GM12878 (cell line): ENCODE results near the gene FBXW12. TPM values are rescaled to one million over a fixed set of nuclear protein-coding genes. Genes with fewer than 3 reads are reported as not detected.

Source experiments
- ATAC-seq: fragments of 200-7000 bp; cut with Tn5 transposase; 3 replicates; pipeline ENCODE4 v1.9.1; 2020; ENCODE audit warnings: mild to moderate bottlenecking, moderate library complexity
- BruUV-seq: library from RNA; stranded (reverse); fragments of 400-500 nt; replicated peaks from 2 replicates; lab custom pipeline; 2021; lab: Mats Ljungman, UMichigan
- CTCF ChIA-PET: fragments of 300-600 bp; sonication (Branson Sonifier 250); formaldehyde crosslinking; extraction: SDS; loops from one replicate; lab custom pipeline; 2021; ENCODE audit warnings: inconsistent platforms; lab: Yijun Ruan, JAX
- POLR2A ChIA-PET: fragments of 350-600 bp; formaldehyde crosslinking; extraction: SDS; loops from one replicate; lab custom pipeline; 2021; ENCODE audit warnings: inconsistent platforms; lab: Charles Lee
- RAD21 ChIA-PET: fragments of 300-600 bp; sonication (Branson Sonifier 250); formaldehyde crosslinking; loops from one replicate; lab custom pipeline; 2023; ENCODE audit warnings: antibody characterized with exemption; ENCODE audit not compliant: unreplicated experiment; lab: Charles Lee
- SMC1A ChIA-PET: fragments of 300-600 bp; sonication (Branson Sonifier 250); formaldehyde crosslinking; loops from one replicate; lab custom pipeline; 2023; ENCODE audit not compliant: unreplicated experiment, uncharacterized antibody; lab: Charles Lee
- DNase-seq: peaks from one replicate; pipeline ENCODE4 v3.0.0-alpha.2; 2011; ENCODE audit warnings: low read depth, low spot score
- FAIRE-seq: peaks from 3 replicates; lab custom pipeline; 2011; peaks lifted over from hg19 to GRCh38; lab: Jason Lieb, UNC
- H2AFZ ChIP-seq: 2 replicates; pipeline ENCODE4 v1.6.0; 2011; ENCODE audit warnings: low read depth, low read length, control low read depth; ENCODE audit not compliant: control insufficient read depth
- H3K27ac ChIP-seq: 2 replicates; pipeline ENCODE4 v1.5.1; 2011; ENCODE audit warnings: control low read depth; ENCODE audit not compliant: control insufficient read depth, insufficient read depth
- H3K27me3 ChIP-seq, 2 experiments: replicated peaks in 1 of 2; 2 replicates each; pipeline versions ENCODE4 v1.6.0 to v1.6.1; 2011; ENCODE audit warnings: low read length in 1 of 2; ENCODE audit not compliant: control insufficient read depth in 2 of 2, insufficient read depth in 2 of 2
- H3K36me3 ChIP-seq, 2 experiments: 2 replicates each; pipeline ENCODE4 v1.5.1; 2011; ENCODE audit warnings: low read length in 1 of 2; ENCODE audit not compliant: control insufficient read depth in 2 of 2, insufficient read depth in 2 of 2
- H3K4me1 ChIP-seq: 2 replicates; pipeline ENCODE4 v1.6.1; 2011; ENCODE audit warnings: mild to moderate bottlenecking, low read length, moderate library complexity, mixed read lengths; ENCODE audit not compliant: control insufficient read depth, insufficient read depth
- H3K4me2 ChIP-seq: 2 replicates; pipeline ENCODE4 v1.6.0; 2011; ENCODE audit warnings: control low read depth; ENCODE audit not compliant: control insufficient read depth, insufficient read depth
- H3K4me3 ChIP-seq: fragments of 200-600 bp; sonication (generic); 2 replicates; pipeline ENCODE4 v1.5.1; 2016
- H3K79me2 ChIP-seq: 2 replicates; pipeline ENCODE4 v1.6.0; 2011; ENCODE audit warnings: low read length; ENCODE audit not compliant: control insufficient read depth, insufficient read depth
- H3K9ac ChIP-seq: 2 replicates; pipeline ENCODE4 v1.8.0; 2011; ENCODE audit warnings: low read length, control low read depth, mixed read lengths; ENCODE audit not compliant: control insufficient read depth, insufficient read depth
- H3K9me3 ChIP-seq: replicated peaks from 3 replicates; pipeline ENCODE4 v1.5.1; 2011; ENCODE audit warnings: mild to moderate bottlenecking, low read length; ENCODE audit not compliant: control insufficient read depth, insufficient read depth
- H4K20me1 ChIP-seq: 2 replicates; pipeline ENCODE4 v1.6.0; 2011; ENCODE audit not compliant: control insufficient read depth, insufficient read depth
- BCL11A ChIP-seq: IDR thresholded peaks from 2 replicates; pipeline ENCODE4 v1.6.1; 2011; ENCODE audit warnings: low read depth, low read length
- EGR1 ChIP-seq, 2 experiments: IDR thresholded peaks; 1 replicate in 1 of 2; 2 replicates in 1 of 2; pipeline ENCODE4 v1.6.1; 2011 to 2012; ENCODE audit warnings: low read depth in 2 of 2, low read length in 2 of 2, borderline replicate concordance in 1 of 2, mild to moderate bottlenecking in 1 of 2, moderate library complexity in 1 of 2
- HDAC6 ChIP-seq: fragments of 200-600 bp; sonication (generic); IDR thresholded peaks from one replicate; pipeline ENCODE4 v1.8.0; 2017; ENCODE audit warnings: antibody characterized with exemption; ENCODE audit not compliant: unreplicated experiment
- KAT2A ChIP-seq: conservative IDR thresholded peaks from 2 replicates; pipeline ENCODE4 v1.6.1; 2011; ENCODE audit warnings: low read depth, low read length; ENCODE audit not compliant: control insufficient read depth
- NR2C1 ChIP-seq: fragments of 450-650 bp; IDR thresholded peaks from 2 replicates; pipeline ENCODE4 v1.6.1; 2017; ENCODE audit warnings: antibody characterized with exemption, mild to moderate bottlenecking, moderate library complexity
- NR2F1 ChIP-seq: fragments of 450-650 bp; conservative IDR thresholded peaks from 2 replicates; pipeline ENCODE4 v1.6.1; 2017; ENCODE audit warnings: mild to moderate bottlenecking
- RB1 ChIP-seq: fragments of 450-650 bp; formaldehyde crosslinking; IDR thresholded peaks from 2 replicates; pipeline ENCODE4 v1.6.1; 2017; ENCODE audit warnings: mild to moderate bottlenecking, borderline replicate concordance
- SIN3A ChIP-seq: IDR thresholded peaks from 2 replicates; pipeline ENCODE4 v1.6.1; 2012; ENCODE audit warnings: low read depth, low read length, improper control_type of control experiment
- SP1 ChIP-seq: IDR thresholded peaks from one replicate; pipeline ENCODE4 v1.6.1; 2011; ENCODE audit warnings: low read depth, low read length
- TCF12 ChIP-seq: IDR thresholded peaks from 2 replicates; pipeline ENCODE4 v1.6.1; 2011; ENCODE audit warnings: low read depth, mild to moderate bottlenecking, low read length
- ZNF207 ChIP-seq: fragments of 450-650 bp; IDR thresholded peaks from 2 replicates; pipeline ENCODE4 v1.6.1; 2014; ENCODE audit warnings: antibody characterized with exemption, mild to moderate bottlenecking, borderline replicate concordance
- ZNF622 ChIP-seq: fragments of 450-650 bp; IDR thresholded peaks from 2 replicates; pipeline ENCODE4 v1.6.1; 2017; ENCODE audit warnings: mild to moderate bottlenecking, inconsistent platforms
- WGBS: methylation state at CpG from one replicate; pipeline ENCODE4 v1.1.6; 2016; ENCODE audit warnings: low lambda C conversion rate; ENCODE audit not compliant: insufficient replicate concordance, insufficient coverage; ENCODE audit errors: missing lambda C conversion rate; 5-methylcytosine and 5-hydroxymethylcytosine counted together
- in situ Hi-C: fragments of 300-500 bp; cut with MboI; formaldehyde crosslinking; loops from 9 replicates; pipeline ENCODE4 v1.14.3; 2018; ENCODE audit warnings: mixed read lengths
- intact Hi-C: fragments of 100-400 bp; cut with micrococcal nuclease; formaldehyde crosslinking; loops from one replicate; pipeline ENCODE4 v1.14.2; 2022; ENCODE audit not compliant: unreplicated experiment
- polyA plus RNA-seq, 11 experiments: library from polyadenylated mRNA; depleted of rRNA in 4 of 11; unstranded in 6 of 11; stranded (reverse) in 5 of 11; fragments of >200 nt; fragmentation: Nextera tagmentation in 4 of 11; fragmentation: Illumina TruSeq in 1 of 11; extraction: Ambion mirVana in 4 of 11; extraction: Trizol in 1 of 11; gene quantifications; 1 replicate in 1 of 11; 2 replicates in 10 of 11; pipeline versions ENCODE4 v1.2.1 to v1.2.3, GENCODE V29; 2011 to 2016; ENCODE audit warnings: inconsistent platforms in 2 of 11, missing spikeins in 2 of 11, low read depth in 1 of 11
- total RNA-seq, 4 experiments: library from RNA; depleted of rRNA in 3 of 4; stranded (reverse); fragments of >200 nt in 3 of 4; fragmentation: Illumina TruSeq in 1 of 4; extraction: Trizol in 1 of 4; gene quantifications; 2 replicates each; pipeline versions ENCODE4 v1.2.1 to v1.2.3, GENCODE V29; 2013 to 2021
- TF ChIP-seq, protein P1 (sequence below): fragments of 450-650 bp; IDR thresholded peaks from 2 replicates; pipeline ENCODE4 v1.6.1; 2018; ENCODE audit warnings: mild to moderate bottlenecking, low read depth, moderate library complexity; ENCODE audit not compliant: partially characterized antibody
- TF ChIP-seq, protein P2 (sequence below): IDR thresholded peaks from 2 replicates; pipeline ENCODE4 v1.6.1; 2011; ENCODE audit warnings: borderline replicate concordance, low read depth, mild to moderate bottlenecking, moderate library complexity, low read length; ENCODE audit not compliant: insufficient read depth, poor library complexity, severe bottlenecking
- TF ChIP-seq, protein P3 (sequence below): fragments of 450-650 bp; IDR thresholded peaks from 2 replicates; pipeline ENCODE4 v1.6.1; 2017; ENCODE audit warnings: mild to moderate bottlenecking, moderate library complexity

Gene FBXW12
- total and polyA plus RNA-seq, 10 of the 15 experiments (the other 5 are each of a cell fraction or from before 2014, with no cell fraction given), result 0.04 to 0.18 (median 0.12) TPM; not detected in 4

DNA sequence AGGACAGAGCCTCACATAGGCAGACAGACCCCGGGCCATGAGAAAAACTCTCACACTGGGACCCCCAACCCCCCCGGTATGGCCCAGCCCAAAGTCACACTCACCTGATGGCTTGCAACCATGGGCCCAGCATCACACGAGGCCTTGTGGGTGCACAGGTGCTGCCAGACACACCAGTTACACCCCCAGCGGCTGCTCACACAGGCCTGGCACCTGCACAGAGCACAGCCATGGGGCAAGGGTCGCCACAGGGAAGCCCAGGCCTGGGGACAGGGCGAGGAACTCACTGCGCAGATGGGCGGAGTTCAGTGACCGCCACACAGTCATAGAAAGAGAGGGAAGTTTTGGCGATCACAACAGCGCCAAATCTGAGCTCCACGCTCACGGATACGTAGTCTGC, 48.5 kb downstream of the FBXW12 start:
- ChIA-PET SMC1A (interaction anchor here (1.5 to 2.6 kb wide), 2 partner anchors 15 to 18 kb away, joined by 3 to 8 read pairs; no protein-coding TSS in a partner anchor), POLR2A (no interaction called here)
- Histone ChIP-seq H3K36me3 (no peaks in the 10 kb centered on the region), H3K4me1 (no peaks in the 10 kb centered on the region), H3K9ac (no peak overlapping the region), H3K4me3 (no peak overlapping the region), H3K79me2 (no peaks in the 10 kb centered on the region), H2AFZ (no peak overlapping the region)
- no peak for ATAC-seq
- no peak for TF ChIP-seq SP1
- no peak for TF ChIP-seq BCL11A
- no peak for TF ChIP-seq ZNF207
- no peak for TF ChIP-seq RB1
- TF ChIP-seq SIN3A, result no peak
- no peak for TF ChIP-seq ZNF622
- no peak for TF ChIP-seq TCF12
- no peak for TF ChIP-seq NR2F1
- TF ChIP-seq, protein P1, sequence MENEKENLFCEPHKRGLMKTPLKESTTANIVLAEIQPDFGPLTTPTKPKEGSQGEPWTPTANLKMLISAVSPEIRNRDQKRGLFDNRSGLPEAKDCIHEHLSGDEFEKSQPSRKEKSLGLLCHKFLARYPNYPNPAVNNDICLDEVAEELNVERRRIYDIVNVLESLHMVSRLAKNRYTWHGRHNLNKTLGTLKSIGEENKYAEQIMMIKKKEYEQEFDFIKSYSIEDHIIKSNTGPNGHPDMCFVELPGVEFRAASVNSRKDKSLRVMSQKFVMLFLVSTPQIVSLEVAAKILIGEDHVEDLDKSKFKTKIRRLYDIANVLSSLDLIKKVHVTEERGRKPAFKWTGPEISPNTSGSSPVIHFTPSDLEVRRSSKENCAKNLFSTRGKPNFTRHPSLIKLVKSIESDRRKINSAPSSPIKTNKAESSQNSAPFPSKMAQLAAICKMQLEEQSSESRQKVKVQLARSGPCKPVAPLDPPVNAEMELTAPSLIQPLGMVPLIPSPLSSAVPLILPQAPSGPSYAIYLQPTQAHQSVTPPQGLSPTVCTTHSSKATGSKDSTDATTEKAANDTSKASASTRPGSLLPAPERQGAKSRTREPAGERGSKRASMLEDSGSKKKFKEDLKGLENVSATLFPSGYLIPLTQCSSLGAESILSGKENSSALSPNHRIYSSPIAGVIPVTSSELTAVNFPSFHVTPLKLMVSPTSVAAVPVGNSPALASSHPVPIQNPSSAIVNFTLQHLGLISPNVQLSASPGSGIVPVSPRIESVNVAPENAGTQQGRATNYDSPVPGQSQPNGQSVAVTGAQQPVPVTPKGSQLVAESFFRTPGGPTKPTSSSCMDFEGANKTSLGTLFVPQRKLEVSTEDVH, result no peak
- TF ChIP-seq HDAC6, result no peak
- TF ChIP-seq EGR1 (IDR thresholded peaks at IDR 0.05; ENCODE audit: borderline replicate concordance in 1 of 2, low read depth in 2 of 2, low read length in 2 of 2), result no peak
- TF ChIP-seq, protein P2, sequence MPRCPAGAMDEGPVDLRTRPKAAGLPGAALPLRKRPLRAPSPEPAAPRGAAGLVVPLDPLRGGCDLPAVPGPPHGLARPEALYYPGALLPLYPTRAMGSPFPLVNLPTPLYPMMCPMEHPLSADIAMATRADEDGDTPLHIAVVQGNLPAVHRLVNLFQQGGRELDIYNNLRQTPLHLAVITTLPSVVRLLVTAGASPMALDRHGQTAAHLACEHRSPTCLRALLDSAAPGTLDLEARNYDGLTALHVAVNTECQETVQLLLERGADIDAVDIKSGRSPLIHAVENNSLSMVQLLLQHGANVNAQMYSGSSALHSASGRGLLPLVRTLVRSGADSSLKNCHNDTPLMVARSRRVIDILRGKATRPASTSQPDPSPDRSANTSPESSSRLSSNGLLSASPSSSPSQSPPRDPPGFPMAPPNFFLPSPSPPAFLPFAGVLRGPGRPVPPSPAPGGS, result no peak
- no peak for TF ChIP-seq KAT2A
- TF ChIP-seq, protein P3, sequence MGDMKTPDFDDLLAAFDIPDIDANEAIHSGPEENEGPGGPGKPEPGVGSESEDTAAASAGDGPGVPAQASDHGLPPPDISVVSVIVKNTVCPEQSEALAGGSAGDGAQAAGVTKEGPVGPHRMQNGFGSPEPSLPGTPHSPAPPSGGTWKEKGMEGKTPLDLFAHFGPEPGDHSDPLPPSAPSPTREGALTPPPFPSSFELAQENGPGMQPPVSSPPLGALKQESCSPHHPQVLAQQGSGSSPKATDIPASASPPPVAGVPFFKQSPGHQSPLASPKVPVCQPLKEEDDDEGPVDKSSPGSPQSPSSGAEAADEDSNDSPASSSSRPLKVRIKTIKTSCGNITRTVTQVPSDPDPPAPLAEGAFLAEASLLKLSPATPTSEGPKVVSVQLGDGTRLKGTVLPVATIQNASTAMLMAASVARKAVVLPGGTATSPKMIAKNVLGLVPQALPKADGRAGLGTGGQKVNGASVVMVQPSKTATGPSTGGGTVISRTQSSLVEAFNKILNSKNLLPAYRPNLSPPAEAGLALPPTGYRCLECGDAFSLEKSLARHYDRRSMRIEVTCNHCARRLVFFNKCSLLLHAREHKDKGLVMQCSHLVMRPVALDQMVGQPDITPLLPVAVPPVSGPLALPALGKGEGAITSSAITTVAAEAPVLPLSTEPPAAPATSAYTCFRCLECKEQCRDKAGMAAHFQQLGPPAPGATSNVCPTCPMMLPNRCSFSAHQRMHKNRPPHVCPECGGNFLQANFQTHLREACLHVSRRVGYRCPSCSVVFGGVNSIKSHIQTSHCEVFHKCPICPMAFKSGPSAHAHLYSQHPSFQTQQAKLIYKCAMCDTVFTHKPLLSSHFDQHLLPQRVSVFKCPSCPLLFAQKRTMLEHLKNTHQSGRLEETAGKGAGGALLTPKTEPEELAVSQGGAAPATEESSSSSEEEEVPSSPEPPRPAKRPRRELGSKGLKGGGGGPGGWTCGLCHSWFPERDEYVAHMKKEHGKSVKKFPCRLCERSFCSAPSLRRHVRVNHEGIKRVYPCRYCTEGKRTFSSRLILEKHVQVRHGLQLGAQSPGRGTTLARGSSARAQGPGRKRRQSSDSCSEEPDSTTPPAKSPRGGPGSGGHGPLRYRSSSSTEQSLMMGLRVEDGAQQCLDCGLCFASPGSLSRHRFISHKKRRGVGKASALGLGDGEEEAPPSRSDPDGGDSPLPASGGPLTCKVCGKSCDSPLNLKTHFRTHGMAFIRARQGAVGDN, result no peak
- no peak for TF ChIP-seq NR2C1
- TF ChIP-seq, all 136 proteins: peak for 0
- DNase-seq (no peak), FAIRE-seq (no peak)
- Histone ChIP-seq H3K4me2 (no peak overlapping the region), H4K20me1 (no peaks in the 10 kb centered on the region), H3K27ac (no peak overlapping the region), H3K27me3 (no peaks in the 10 kb centered on the region), H3K9me3 (no peaks in the 10 kb centered on the region)
- RAD21 ChIA-PET, result no interaction called here
- CTCF ChIA-PET, result interaction anchor here (1.3 to 1.6 kb wide), 2 partner anchors 16 to 20 kb away, joined by 5 to 7 read pairs; no protein-coding TSS in a partner anchor
- intact Hi-C loops, result no loop called here
- in situ Hi-C loops, result no loop called here
- BruUV-seq, result no TSS peak
- WGBS, result 49% methylated on average over 14 of the region's 14 CpGs
